Fibroblast of lung (primary cell): ENCODE results near the gene ADNP.

Source experiments
- EZH2 ChIP-seq: IDR thresholded peaks from 2 replicates; pipeline ENCODE4 v1.5.1; 2012; ENCODE audit warnings: low read length, control low read depth, mild to moderate bottlenecking; ENCODE audit errors: missing control alignments
- TF ChIP-seq, protein P1 (sequence below), 2 donors: IDR thresholded peaks in 1 of 2; conservative IDR thresholded peaks in 1 of 2; 1 replicate in 1 of 2; 2 replicates in 1 of 2; pipeline ENCODE4 v1.5.1; 2011 to 2012; ENCODE audit warnings: low read length in 2 of 2, control low read depth in 1 of 2, inconsistent platforms in 1 of 2, low read depth in 1 of 2, mild to moderate bottlenecking in 1 of 2

GRCh38 chr20:50898475-50898874, 32.8 kb downstream of the ADNP start:
- TF ChIP-seq, protein P1, sequence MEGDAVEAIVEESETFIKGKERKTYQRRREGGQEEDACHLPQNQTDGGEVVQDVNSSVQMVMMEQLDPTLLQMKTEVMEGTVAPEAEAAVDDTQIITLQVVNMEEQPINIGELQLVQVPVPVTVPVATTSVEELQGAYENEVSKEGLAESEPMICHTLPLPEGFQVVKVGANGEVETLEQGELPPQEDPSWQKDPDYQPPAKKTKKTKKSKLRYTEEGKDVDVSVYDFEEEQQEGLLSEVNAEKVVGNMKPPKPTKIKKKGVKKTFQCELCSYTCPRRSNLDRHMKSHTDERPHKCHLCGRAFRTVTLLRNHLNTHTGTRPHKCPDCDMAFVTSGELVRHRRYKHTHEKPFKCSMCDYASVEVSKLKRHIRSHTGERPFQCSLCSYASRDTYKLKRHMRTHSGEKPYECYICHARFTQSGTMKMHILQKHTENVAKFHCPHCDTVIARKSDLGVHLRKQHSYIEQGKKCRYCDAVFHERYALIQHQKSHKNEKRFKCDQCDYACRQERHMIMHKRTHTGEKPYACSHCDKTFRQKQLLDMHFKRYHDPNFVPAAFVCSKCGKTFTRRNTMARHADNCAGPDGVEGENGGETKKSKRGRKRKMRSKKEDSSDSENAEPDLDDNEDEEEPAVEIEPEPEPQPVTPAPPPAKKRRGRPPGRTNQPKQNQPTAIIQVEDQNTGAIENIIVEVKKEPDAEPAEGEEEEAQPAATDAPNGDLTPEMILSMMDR (conservative IDR thresholded peaks at IDR 0.05 in 1 of 2, IDR thresholded peaks at IDR 0.05 in 1 of 2; ENCODE audit: low read depth in 1 of 2, low read length in 2 of 2): no peak
- TF ChIP-seq EZH2: no peak
